ENCODE measurements around the gene CENPP.

The CENPP gene

GRCh38 chr9:92663951-92664350 lies 338.2 kb downstream of the CENPP start:
- H3K36me3 Mint-ChIP-seq (ENCODE audit: low read depth) = peaks cover 12% of the 10 kb centered on the region
- H3K27me3 Mint-ChIP-seq = no peaks in the 10 kb centered on the region
- H3K4me1 Mint-ChIP-seq = peaks cover 46% of the 10 kb centered on the region
- H3K4me3 Mint-ChIP-seq = no peak overlapping the region
- DNase-seq (no peak), ATAC-seq (no peak)
- no peaks in the 10 kb centered on the region for H3K9me3 Mint-ChIP-seq
- H3K27ac Mint-ChIP-seq = no peak overlapping the region

GRCh38 chr9:92664394-92665152 lies 338.8 kb downstream of the CENPP start:
- H3K27ac Mint-ChIP-seq = peak overlapping the region; percentile 11
- peak overlapping the region; percentile 37 for H3K4me3 Mint-ChIP-seq
- H3K4me1 Mint-ChIP-seq = peaks cover 48% of the 10 kb centered on the region
- ATAC-seq = peak; percentile 41
- peak; percentile 16 for DNase-seq
- peaks cover 12% of the 10 kb centered on the region for H3K36me3 Mint-ChIP-seq (ENCODE audit: low read depth)
- H3K9me3 Mint-ChIP-seq = no peaks in the 10 kb centered on the region
- no peaks in the 10 kb centered on the region for H3K27me3 Mint-ChIP-seq

- no peak overlapping the region for H3K4me3 Mint-ChIP-seq
- no peaks in the 10 kb centered on the region for H3K9me3 Mint-ChIP-seq
- ATAC-seq = no peak
- peaks cover 12% of the 10 kb centered on the region for H3K36me3 Mint-ChIP-seq (ENCODE audit: low read depth)
- no peaks in the 10 kb centered on the region for H3K27me3 Mint-ChIP-seq
- no peak for DNase-seq
- H3K27ac Mint-ChIP-seq = peak overlapping the region; percentile 44
- peaks cover 50% of the 10 kb centered on the region for H3K4me1 Mint-ChIP-seq
These were observed 340.1 kb downstream of the CENPP start for GRCh38 chr9:92665836-92666235.

DNA sequence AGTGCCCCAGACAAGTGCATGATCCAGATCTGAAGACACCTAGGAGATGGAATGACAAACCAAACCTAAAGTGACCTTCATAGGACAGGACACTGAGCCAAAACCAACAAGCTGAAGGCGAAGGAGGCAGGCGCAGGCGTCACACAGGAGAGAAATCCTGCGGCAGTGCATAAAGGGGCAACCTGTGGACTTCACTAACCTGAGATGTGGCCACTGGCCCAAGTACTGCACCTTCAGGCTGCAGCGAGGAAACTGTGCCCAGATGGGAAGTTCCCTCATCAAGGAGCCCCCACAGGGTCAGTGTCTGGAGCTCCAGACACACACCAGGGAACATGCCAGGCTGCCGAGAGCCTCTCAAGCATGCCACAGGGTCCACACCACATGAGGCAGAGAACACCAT lies 340.5 kb downstream of the CENPP start:
- H3K36me3 Mint-ChIP-seq (ENCODE audit: low read depth) = peaks cover 12% of the 10 kb centered on the region
- no peaks in the 10 kb centered on the region for H3K27me3 Mint-ChIP-seq
- H3K4me1 Mint-ChIP-seq = peaks cover 52% of the 10 kb centered on the region
- H3K4me3 Mint-ChIP-seq = no peak overlapping the region
- H3K9me3 Mint-ChIP-seq = no peaks in the 10 kb centered on the region
- ATAC-seq = no peak
- DNase-seq = no peak
- H3K27ac Mint-ChIP-seq = peak overlapping the region; percentile 44

DNA sequence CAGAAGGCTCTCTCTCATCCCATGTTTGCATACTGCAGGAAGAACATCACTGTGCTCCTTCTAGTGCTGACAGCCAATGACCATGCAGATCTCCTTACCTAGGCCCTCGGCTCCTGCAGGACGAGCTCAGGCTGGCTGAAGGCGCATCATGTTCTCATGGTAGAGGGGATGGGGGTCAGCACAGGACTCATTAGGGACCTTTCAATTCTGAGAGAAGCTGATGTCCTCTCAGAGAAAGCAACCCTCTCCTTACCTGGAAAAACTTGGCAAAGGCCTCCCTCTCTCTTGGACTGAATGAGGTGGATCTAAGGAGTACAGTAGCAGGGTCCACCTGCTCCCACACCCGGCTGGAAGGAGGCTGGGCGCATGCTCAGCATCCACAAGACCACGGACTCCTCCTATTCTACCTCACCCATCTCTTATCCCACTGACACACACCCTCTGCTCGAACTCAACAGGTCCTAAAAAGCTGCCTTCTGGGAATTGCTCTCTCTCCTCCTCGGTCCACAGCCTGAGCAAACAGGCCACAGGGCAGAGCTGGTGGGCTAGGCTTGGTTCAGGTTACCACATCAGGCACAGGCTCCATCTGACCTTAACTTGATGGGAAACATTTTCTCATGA lies 341.3 kb downstream of the CENPP start:
- Mint-ChIP-seq H3K4me3 (peak overlapping the region; percentile 33), H3K9me3 (no peaks in the 10 kb centered on the region), H3K27me3 (no peaks in the 10 kb centered on the region), H3K4me1 (peaks cover 47% of the 10 kb centered on the region), H3K36me3 (ENCODE audit: low read depth) (peaks cover 9% of the 10 kb centered on the region), H3K27ac (no peak overlapping the region)
- DNase-seq (no peak), ATAC-seq (no peak)

DNA sequence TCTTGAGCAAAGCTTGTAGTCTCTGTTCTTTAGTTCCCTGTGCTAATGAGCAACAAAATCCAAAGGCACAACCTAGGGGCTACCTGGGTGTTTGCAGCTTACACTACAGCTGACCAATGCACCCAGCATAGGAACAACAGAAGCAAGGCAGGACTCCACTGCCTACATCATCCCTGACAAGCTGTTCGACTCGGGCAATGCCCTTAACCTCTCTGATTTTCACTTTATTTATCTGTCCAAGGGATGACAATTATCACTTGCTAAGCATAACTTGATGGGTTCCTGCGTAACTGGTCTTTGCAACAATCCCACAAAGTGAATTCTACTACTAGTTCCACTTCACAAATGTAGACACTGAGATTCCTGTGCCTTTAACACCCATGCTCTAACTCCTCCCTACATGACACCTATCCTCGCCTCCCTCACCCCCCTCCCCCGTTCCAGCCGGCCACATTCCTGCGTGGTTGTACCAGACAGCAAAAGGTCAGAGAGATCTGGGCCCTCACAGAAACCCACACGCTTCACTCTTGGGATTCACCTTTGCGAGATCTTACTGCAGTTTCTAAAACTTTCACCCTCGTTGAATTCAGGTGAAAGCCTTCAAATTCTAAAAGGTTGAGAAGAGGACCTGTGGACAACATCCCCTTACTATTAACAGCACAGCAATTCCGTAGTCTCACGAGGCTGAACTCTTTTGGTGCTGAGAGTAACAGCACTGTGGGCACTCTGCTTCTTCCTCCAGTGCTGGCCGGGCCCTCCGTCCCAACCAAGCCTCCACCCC lies 343.2 kb downstream of the CENPP start:
- Mint-ChIP-seq H3K9me3 (no peaks in the 10 kb centered on the region), H3K27me3 (no peaks in the 10 kb centered on the region), H3K4me1 (peaks cover 44% of the 10 kb centered on the region), H3K27ac (peak overlapping the region; percentile 63), H3K4me3 (peak overlapping the region; percentile 95), H3K36me3 (ENCODE audit: low read depth) (peaks cover 9% of the 10 kb centered on the region)
- DNase-seq (peak; percentile 69), ATAC-seq (peak; percentile 13)

DNA sequence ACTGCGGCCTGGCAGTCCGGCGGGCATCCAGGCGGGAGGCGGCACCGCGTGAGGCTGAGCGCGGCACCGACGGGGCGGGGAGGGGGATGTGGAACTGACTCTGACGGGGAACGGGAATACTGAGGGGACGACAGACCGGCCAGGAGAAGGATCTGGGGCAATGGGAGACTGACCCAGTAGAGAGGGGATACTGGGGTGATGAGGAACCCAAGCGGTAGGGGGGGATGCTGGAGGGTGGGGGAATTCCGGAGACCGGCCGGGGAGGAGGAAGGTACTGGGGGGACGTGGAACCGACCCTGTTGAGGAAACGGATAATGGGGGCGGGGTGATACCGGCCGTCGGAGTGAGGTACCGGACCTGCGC lies 343.8 kb downstream of the CENPP start:
- peaks cover 39% of the 10 kb centered on the region for H3K4me1 Mint-ChIP-seq
- H3K27ac Mint-ChIP-seq = peak overlapping the region; percentile 63
- H3K27me3 Mint-ChIP-seq = no peaks in the 10 kb centered on the region
- peaks cover 9% of the 10 kb centered on the region for H3K36me3 Mint-ChIP-seq (ENCODE audit: low read depth)
- peak overlapping the region; percentile 95 for H3K4me3 Mint-ChIP-seq
- ATAC-seq (peak; percentile 10), DNase-seq (no peak)
- no peaks in the 10 kb centered on the region for H3K9me3 Mint-ChIP-seq
